ENCODE data around the gene LRRC72.

LRRC72 gene

GRCh38 chr7:16548428-16548827 is 21.8 kb downstream of the LRRC72 start:
- no peaks in the 10 kb centered on the region for H3K27me3 ChIP-seq
- TF ChIP-seq, protein P1, sequence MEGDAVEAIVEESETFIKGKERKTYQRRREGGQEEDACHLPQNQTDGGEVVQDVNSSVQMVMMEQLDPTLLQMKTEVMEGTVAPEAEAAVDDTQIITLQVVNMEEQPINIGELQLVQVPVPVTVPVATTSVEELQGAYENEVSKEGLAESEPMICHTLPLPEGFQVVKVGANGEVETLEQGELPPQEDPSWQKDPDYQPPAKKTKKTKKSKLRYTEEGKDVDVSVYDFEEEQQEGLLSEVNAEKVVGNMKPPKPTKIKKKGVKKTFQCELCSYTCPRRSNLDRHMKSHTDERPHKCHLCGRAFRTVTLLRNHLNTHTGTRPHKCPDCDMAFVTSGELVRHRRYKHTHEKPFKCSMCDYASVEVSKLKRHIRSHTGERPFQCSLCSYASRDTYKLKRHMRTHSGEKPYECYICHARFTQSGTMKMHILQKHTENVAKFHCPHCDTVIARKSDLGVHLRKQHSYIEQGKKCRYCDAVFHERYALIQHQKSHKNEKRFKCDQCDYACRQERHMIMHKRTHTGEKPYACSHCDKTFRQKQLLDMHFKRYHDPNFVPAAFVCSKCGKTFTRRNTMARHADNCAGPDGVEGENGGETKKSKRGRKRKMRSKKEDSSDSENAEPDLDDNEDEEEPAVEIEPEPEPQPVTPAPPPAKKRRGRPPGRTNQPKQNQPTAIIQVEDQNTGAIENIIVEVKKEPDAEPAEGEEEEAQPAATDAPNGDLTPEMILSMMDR (IDR thresholded peaks at IDR 0.05; ENCODE audit: low read depth, low read length): no peak
- no peaks in the 10 kb centered on the region; the same call in 1 of the 2 replicates for H3K9me3 ChIP-seq

DNA sequence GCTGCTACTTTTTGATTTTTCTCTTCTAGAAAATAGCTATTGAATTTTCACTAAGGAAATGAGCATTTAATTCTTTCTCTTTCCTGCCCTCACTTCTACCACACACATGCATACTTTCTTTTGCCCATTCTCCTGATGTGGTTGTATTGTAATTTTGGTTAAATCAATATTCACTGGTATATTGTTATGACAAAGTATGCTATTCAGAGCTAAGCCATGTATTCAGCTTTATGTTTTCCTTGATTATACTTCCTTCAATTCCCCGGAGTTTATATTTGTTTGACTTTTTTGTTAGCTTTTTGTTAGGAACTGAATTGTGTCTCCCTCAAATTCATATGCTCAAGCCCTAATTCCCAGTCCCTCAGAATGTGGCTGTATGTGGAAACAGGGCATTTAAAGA is 24.0 kb downstream of the LRRC72 start:
- H3K4me1 ChIP-seq: no peaks in the 10 kb centered on the region; the same call in 1 of the 2 replicates
- no peaks in the 10 kb centered on the region for H3K36me3 ChIP-seq
- no peaks in the 10 kb centered on the region for H3K27me3 ChIP-seq
- TF ChIP-seq, protein P1 (IDR thresholded peaks at IDR 0.05; ENCODE audit: low read depth, low read length): no peak
- H3K4me3 ChIP-seq (ENCODE audit: low read depth, low read length): no peak overlapping the region
- H3K9me3 ChIP-seq: no peaks in the 10 kb centered on the region; the same call in 1 of the 2 replicates
- DNase-seq: no peak

More at GRCh38 chr7:16548428-16548827, 21.8 kb downstream of the LRRC72 start:
- Histone ChIP-seq H3K36me3 (no peaks in the 10 kb centered on the region), H3K4me3 (ENCODE audit: low read depth, low read length) (no peak overlapping the region), H3K4me1 (no peaks in the 10 kb centered on the region; the same call in 1 of the 2 replicates)
- DNase-seq: no peak

- Histone ChIP-seq H3K36me3 (no peaks in the 10 kb centered on the region), H3K4me3 (ENCODE audit: low read depth, low read length) (no peak overlapping the region), H3K4me1 (no peaks in the 10 kb centered on the region; the same call in 1 of the 2 replicates), H3K27me3 (no peaks in the 10 kb centered on the region), H3K9me3 (no peaks in the 10 kb centered on the region)
- no peak for DNase-seq
- TF ChIP-seq, protein P1 (IDR thresholded peaks at IDR 0.05; ENCODE audit: low read depth, low read length): no peak
Measured at GRCh38 chr7:16554518-16555236, 28.1 kb downstream of the LRRC72 start.

GRCh38 chr7:16556359-16556758 is 29.7 kb downstream of the LRRC72 start:
- H3K4me1 ChIP-seq: no peaks in the 10 kb centered on the region; the same call in 1 of the 2 replicates
- H3K36me3 ChIP-seq: no peaks in the 10 kb centered on the region
- no peaks in the 10 kb centered on the region for H3K27me3 ChIP-seq
- no peaks in the 10 kb centered on the region for H3K9me3 ChIP-seq
- TF ChIP-seq, protein P1 (IDR thresholded peaks at IDR 0.05; ENCODE audit: low read depth, low read length): no peak
- DNase-seq: no peak
- no peak overlapping the region for H3K4me3 ChIP-seq (ENCODE audit: low read depth, low read length)

- DNase-seq: no peak
- H3K9me3 ChIP-seq: no peaks in the 10 kb centered on the region
- no peaks in the 10 kb centered on the region for H3K36me3 ChIP-seq
- TF ChIP-seq, protein P1 (IDR thresholded peaks at IDR 0.05; ENCODE audit: low read depth, low read length): no peak
- H3K4me1 ChIP-seq: peaks cover 5% of the 10 kb centered on the region; the same call in 1 of the 2 replicates
- H3K27me3 ChIP-seq: no peaks in the 10 kb centered on the region
- no peak overlapping the region for H3K4me3 ChIP-seq (ENCODE audit: low read depth, low read length)
Measured at GRCh38 chr7:16558761-16559302, 32.2 kb downstream of the LRRC72 start.
